CD4-positive, alpha-beta memory T cell (primary cell): ENCODE results near the gene PRDM16. TPM values are rescaled to one million over a fixed set of nuclear protein-coding genes. Genes with fewer than 3 reads are reported as not detected.

ENCODE experiments used
- CTCF ChIA-PET: fragments of 350-600 bp; sonication (Branson Sonifier 250); formaldehyde crosslinking; loops from one replicate; lab custom pipeline; 2021; ENCODE audit warnings: inconsistent platforms; ENCODE audit not compliant: partially characterized antibody; lab: Charles Lee
- POLR2A ChIA-PET: fragments of 350-600 bp; sonication (Branson Sonifier 250); formaldehyde crosslinking; loops from one replicate; lab custom pipeline; 2021; ENCODE audit not compliant: partially characterized antibody; lab: Charles Lee
- DNase-seq, 5 donors: peaks; one replicate each; pipeline versions ENCODE4 v3.0.0 to v3.0.0-alpha.2; 2020 to 2022; ENCODE audit warnings: mixed read lengths in 1 of 5
- H3K27ac ChIP-seq: one replicate; pipeline ENCODE4 v1.7.0; 2013; ENCODE audit warnings: low read depth, low read length
- H3K27me3 ChIP-seq: 2 replicates; pipeline ENCODE4 v1.7.0; 2013; ENCODE audit warnings: mild to moderate bottlenecking, low read length, moderate library complexity; ENCODE audit not compliant: insufficient read depth
- H3K36me3 ChIP-seq: 2 replicates; pipeline ENCODE4 v1.7.0; 2013; ENCODE audit warnings: mild to moderate bottlenecking, low read length, moderate library complexity; ENCODE audit not compliant: insufficient read depth
- H3K4me1 ChIP-seq: 2 replicates; pipeline ENCODE4 v1.7.0; 2013; ENCODE audit warnings: mild to moderate bottlenecking, low read length, moderate library complexity; ENCODE audit not compliant: insufficient read depth
- H3K4me3 ChIP-seq, 2 donors: one replicate each; pipeline ENCODE4 v1.7.0; 2013; ENCODE audit warnings: low read length in 2 of 2, mild to moderate bottlenecking in 1 of 2
- H3K9me3 ChIP-seq, 2 donors: one replicate each; pipeline ENCODE4 v1.7.0; 2013; ENCODE audit warnings: low read length in 2 of 2, control low read depth in 1 of 2; ENCODE audit not compliant: control insufficient read depth in 1 of 2
- H3K27ac Mint-ChIP-seq, 7 donors: one replicate each; pipeline ENCODE4 v1.8.0; 2020 to 2021; ENCODE audit warnings: mixed read lengths in 7 of 7, mild to moderate bottlenecking in 6 of 7, inconsistent platforms in 3 of 7, moderate library complexity in 3 of 7
- H3K27me3 Mint-ChIP-seq, 2 donors: one replicate each; pipeline ENCODE4 v1.8.0; 2020 to 2021; ENCODE audit warnings: mixed read lengths in 2 of 2
- H3K36me3 Mint-ChIP-seq, 2 donors: one replicate each; pipeline ENCODE4 v1.8.0; 2020 to 2021; ENCODE audit warnings: mixed read lengths in 2 of 2, inconsistent platforms in 1 of 2, mild to moderate bottlenecking in 1 of 2
- H3K4me1 Mint-ChIP-seq, 4 donors: one replicate each; pipeline ENCODE4 v1.8.0; 2020 to 2021; ENCODE audit warnings: mixed read lengths in 4 of 4, mild to moderate bottlenecking in 1 of 4
- H3K4me3 Mint-ChIP-seq, 8 donors: one replicate each; pipeline ENCODE4 v1.8.0; 2020 to 2021; ENCODE audit warnings: mixed read lengths in 8 of 8, mild to moderate bottlenecking in 7 of 8, moderate library complexity in 6 of 8, inconsistent platforms in 3 of 8
- H3K9me3 Mint-ChIP-seq, 8 donors: one replicate each; pipeline ENCODE4 v1.8.0; 2020 to 2021; ENCODE audit warnings: mixed read lengths in 8 of 8, mild to moderate bottlenecking in 5 of 8, inconsistent platforms in 3 of 8, moderate library complexity in 1 of 8
- intact Hi-C: fragments of 100-400 bp; cut with micrococcal nuclease; formaldehyde crosslinking; loops from one replicate; pipeline ENCODE4 v1.15.1; 2023
- polyA plus RNA-seq, 2 donors: library from polyadenylated mRNA; unstranded; fragments of 300-500 nt; fragmentation: Illumina TruSeq; gene quantifications; one replicate each; pipeline ENCODE4 v1.2.3, GENCODE V29; 2021
- total RNA-seq, 2 experiments: library from RNA; stranded (reverse); gene quantifications; one replicate each; pipeline ENCODE4 v1.2.3, GENCODE V29; 2021

PRDM16 gene
- total and polyA plus RNA-seq, 4 experiments from 2014 or later = not detected

GRCh38 chr1:3024019-3024418 is 45.0 kb upstream of the PRDM16 start:
- no peak overlapping the region for H3K4me3 Mint-ChIP-seq
- no peak overlapping the region for H3K27ac Mint-ChIP-seq
- no peak overlapping the region for H3K27ac ChIP-seq
- no peaks in the 10 kb centered on the region for H3K27me3 ChIP-seq
- no peaks in the 10 kb centered on the region for H3K36me3 ChIP-seq
- no peaks in the 10 kb centered on the region for H3K9me3 Mint-ChIP-seq
- ChIA-PET POLR2A (no interaction called here), CTCF (no interaction called here)
- DNase-seq = no peak
- H3K4me1 ChIP-seq = no peaks in the 10 kb centered on the region
- intact Hi-C loops = no loop called here
- no peak overlapping the region for H3K4me3 ChIP-seq
- no peaks in the 10 kb centered on the region for H3K27me3 Mint-ChIP-seq
- H3K4me1 Mint-ChIP-seq = no peaks in the 10 kb centered on the region
- no peaks in the 10 kb centered on the region for H3K36me3 Mint-ChIP-seq
- no peaks in the 10 kb centered on the region for H3K9me3 ChIP-seq

- no peak overlapping the region for H3K4me3 Mint-ChIP-seq
- POLR2A ChIA-PET = no interaction called here
- Histone ChIP-seq H3K27me3 (no peaks in the 10 kb centered on the region), H3K36me3 (no peaks in the 10 kb centered on the region), H3K4me3 (no peak overlapping the region), H3K27ac (no peak overlapping the region), H3K9me3 (no peaks in the 10 kb centered on the region), H3K4me1 (no peaks in the 10 kb centered on the region)
- CTCF ChIA-PET = no interaction called here
- no peaks in the 10 kb centered on the region for H3K9me3 Mint-ChIP-seq
- no peak overlapping the region for H3K27ac Mint-ChIP-seq
- DNase-seq = no peak
- H3K36me3 Mint-ChIP-seq = no peaks in the 10 kb centered on the region
- intact Hi-C loops = no loop called here
- no peaks in the 10 kb centered on the region for H3K27me3 Mint-ChIP-seq
- no peaks in the 10 kb centered on the region for H3K4me1 Mint-ChIP-seq
Measured at GRCh38 chr1:3024588-3024987, 44.4 kb upstream of the PRDM16 start.

GRCh38 chr1:3026124-3026523 is 42.9 kb upstream of the PRDM16 start:
- H3K9me3 Mint-ChIP-seq = no peaks in the 10 kb centered on the region
- no peak overlapping the region for H3K4me3 Mint-ChIP-seq
- DNase-seq = no peak
- Histone ChIP-seq H3K4me3 (no peak overlapping the region), H3K9me3 (no peaks in the 10 kb centered on the region), H3K36me3 (no peaks in the 10 kb centered on the region), H3K27ac (no peak overlapping the region), H3K4me1 (no peaks in the 10 kb centered on the region), H3K27me3 (no peaks in the 10 kb centered on the region)
- intact Hi-C loops = no loop called here
- no peak overlapping the region for H3K27ac Mint-ChIP-seq
- CTCF ChIA-PET = no interaction called here
- no peaks in the 10 kb centered on the region for H3K27me3 Mint-ChIP-seq
- POLR2A ChIA-PET = no interaction called here
- H3K4me1 Mint-ChIP-seq = no peaks in the 10 kb centered on the region
- H3K36me3 Mint-ChIP-seq = no peaks in the 10 kb centered on the region

- Histone ChIP-seq H3K27me3 (no peaks in the 10 kb centered on the region), H3K9me3 (no peaks in the 10 kb centered on the region), H3K27ac (no peak overlapping the region), H3K4me3 (no peak overlapping the region), H3K4me1 (no peaks in the 10 kb centered on the region), H3K36me3 (no peaks in the 10 kb centered on the region)
- intact Hi-C loops = no loop called here
- Mint-ChIP-seq H3K27ac (no peak overlapping the region), H3K9me3 (no peaks in the 10 kb centered on the region), H3K27me3 (no peaks in the 10 kb centered on the region), H3K4me3 (no peak overlapping the region), H3K4me1 (no peaks in the 10 kb centered on the region), H3K36me3 (no peaks in the 10 kb centered on the region)
- POLR2A ChIA-PET = no interaction called here
- DNase-seq = no peak
- CTCF ChIA-PET = no interaction called here
Measured at GRCh38 chr1:3026581-3027391, 42.2 kb upstream of the PRDM16 start.

- Histone ChIP-seq H3K4me1 (peaks cover 9% of the 10 kb centered on the region), H3K9me3 (no peaks in the 10 kb centered on the region), H3K27ac (no peak overlapping the region), H3K36me3 (no peaks in the 10 kb centered on the region), H3K27me3 (no peaks in the 10 kb centered on the region), H3K4me3 (no peak overlapping the region)
- intact Hi-C loops = no loop called here
- peaks cover 0 to 8% (median 5%) of the 10 kb centered on the region in 4 donors for H3K4me1 Mint-ChIP-seq
- no peaks in the 10 kb centered on the region for H3K36me3 Mint-ChIP-seq
- no peak overlapping the region for H3K27ac Mint-ChIP-seq
- CTCF ChIA-PET = no interaction called here
- POLR2A ChIA-PET = no interaction called here
- H3K4me3 Mint-ChIP-seq = no peak overlapping the region
- no peaks in the 10 kb centered on the region for H3K27me3 Mint-ChIP-seq
- H3K9me3 Mint-ChIP-seq = no peaks in the 10 kb centered on the region
- no peak for DNase-seq
Measured at GRCh38 chr1:3027611-3028371, 41.2 kb upstream of the PRDM16 start.

- intact Hi-C loops = no loop called here
- Mint-ChIP-seq H3K4me1 (peaks cover 2 to 17% (median 13%) of the 10 kb centered on the region in 4 donors), H3K4me3 (no peak overlapping the region), H3K36me3 (no peaks in the 10 kb centered on the region), H3K27ac (no peak overlapping the region), H3K27me3 (no peaks in the 10 kb centered on the region), H3K9me3 (no peaks in the 10 kb centered on the region)
- no peak for DNase-seq
- no peaks in the 10 kb centered on the region for H3K27me3 ChIP-seq
- peaks cover 18% of the 10 kb centered on the region for H3K4me1 ChIP-seq
- H3K36me3 ChIP-seq = no peaks in the 10 kb centered on the region
- no peak overlapping the region for H3K27ac ChIP-seq
- no peaks in the 10 kb centered on the region for H3K9me3 ChIP-seq
- ChIA-PET POLR2A (no interaction called here), CTCF (no interaction called here)
- no peak overlapping the region for H3K4me3 ChIP-seq
Measured at GRCh38 chr1:3028531-3029282, 40.3 kb upstream of the PRDM16 start.

GRCh38 chr1:3029481-3029961 is 39.5 kb upstream of the PRDM16 start:
- Mint-ChIP-seq H3K4me3 (no peak overlapping the region), H3K4me1 (peaks cover 2 to 23% (median 17%) of the 10 kb centered on the region in 4 donors), H3K9me3 (no peaks in the 10 kb centered on the region), H3K27ac (no peak overlapping the region), H3K27me3 (no peaks in the 10 kb centered on the region), H3K36me3 (no peaks in the 10 kb centered on the region)
- intact Hi-C loops = no loop called here
- H3K27ac ChIP-seq = no peak overlapping the region
- no peak for DNase-seq
- POLR2A ChIA-PET = no interaction called here
- CTCF ChIA-PET = no interaction called here
- H3K4me1 ChIP-seq = peaks cover 26% of the 10 kb centered on the region
- no peaks in the 10 kb centered on the region for H3K9me3 ChIP-seq
- H3K36me3 ChIP-seq = no peaks in the 10 kb centered on the region
- no peaks in the 10 kb centered on the region for H3K27me3 ChIP-seq
- no peak overlapping the region for H3K4me3 ChIP-seq
